Neural progenitor cell (in vitro differentiated cells): ENCODE results near the gene PLEKHG1.

Experiments
- EZH2 ChIP-seq: fragments of 200-600 bp; sonication (generic); IDR thresholded peaks from 2 replicates; pipeline ENCODE4 v1.6.1; 2017; ENCODE audit warnings: antibody characterized with exemption, mild to moderate bottlenecking, moderate library complexity
- EZH2phosphoT487 ChIP-seq: fragments of 200-600 bp; sonication (generic); IDR thresholded peaks from 2 replicates; pipeline ENCODE4 v1.6.1; 2017; ENCODE audit warnings: antibody characterized with exemption
- TF ChIP-seq, protein P1 (sequence below): fragments of 200-600 bp; sonication (generic); IDR thresholded peaks from 2 replicates; pipeline ENCODE4 v1.5.1; 2017; ENCODE audit warnings: antibody characterized with exemption, mild to moderate bottlenecking

DNA sequence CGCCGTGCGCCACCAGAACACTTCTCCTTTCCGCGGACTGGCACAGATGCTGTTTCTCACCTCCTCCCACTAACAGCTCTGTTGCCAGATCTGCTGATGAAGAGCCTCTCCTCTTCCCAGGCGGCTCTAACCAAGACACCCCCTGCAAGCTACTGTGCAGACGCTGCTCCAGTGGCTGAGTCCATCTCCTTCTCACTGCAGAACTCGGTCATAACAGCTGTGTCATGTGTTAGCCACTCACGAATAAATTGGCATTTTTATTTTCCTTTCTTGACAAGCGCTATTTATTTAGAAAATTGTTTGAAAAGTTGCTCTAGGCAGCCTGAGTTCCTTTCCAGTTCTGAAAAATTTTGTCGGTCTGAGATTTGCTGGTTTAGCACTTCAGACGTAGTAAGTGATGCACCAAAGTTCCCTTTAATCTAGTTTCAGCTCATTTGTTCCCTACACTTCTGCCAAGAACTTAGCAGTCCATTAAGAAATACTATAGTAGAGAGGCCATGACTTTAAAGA lies 12.8 kb upstream of the PLEKHG1 start:
- TF ChIP-seq, protein P1, sequence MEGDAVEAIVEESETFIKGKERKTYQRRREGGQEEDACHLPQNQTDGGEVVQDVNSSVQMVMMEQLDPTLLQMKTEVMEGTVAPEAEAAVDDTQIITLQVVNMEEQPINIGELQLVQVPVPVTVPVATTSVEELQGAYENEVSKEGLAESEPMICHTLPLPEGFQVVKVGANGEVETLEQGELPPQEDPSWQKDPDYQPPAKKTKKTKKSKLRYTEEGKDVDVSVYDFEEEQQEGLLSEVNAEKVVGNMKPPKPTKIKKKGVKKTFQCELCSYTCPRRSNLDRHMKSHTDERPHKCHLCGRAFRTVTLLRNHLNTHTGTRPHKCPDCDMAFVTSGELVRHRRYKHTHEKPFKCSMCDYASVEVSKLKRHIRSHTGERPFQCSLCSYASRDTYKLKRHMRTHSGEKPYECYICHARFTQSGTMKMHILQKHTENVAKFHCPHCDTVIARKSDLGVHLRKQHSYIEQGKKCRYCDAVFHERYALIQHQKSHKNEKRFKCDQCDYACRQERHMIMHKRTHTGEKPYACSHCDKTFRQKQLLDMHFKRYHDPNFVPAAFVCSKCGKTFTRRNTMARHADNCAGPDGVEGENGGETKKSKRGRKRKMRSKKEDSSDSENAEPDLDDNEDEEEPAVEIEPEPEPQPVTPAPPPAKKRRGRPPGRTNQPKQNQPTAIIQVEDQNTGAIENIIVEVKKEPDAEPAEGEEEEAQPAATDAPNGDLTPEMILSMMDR, result no peak
- TF ChIP-seq EZH2phosphoT487, result no peak
- TF ChIP-seq EZH2, result no peak
